Neural cell (in vitro differentiated cells): ENCODE measurements around the gene PTPRA. TPM values are rescaled to one million over a fixed set of nuclear protein-coding genes. Genes with fewer than 3 reads are reported as not detected.

ENCODE experiments used
- H2AFZ ChIP-seq: fragments of 200-600, 300-800 bp; sonication (generic), shearing (Covaris generic); 2 replicates; pipeline ENCODE4 v1.6.0; 2014; ENCODE audit warnings: low read depth, mild to moderate bottlenecking, antibody characterized with exemption, low read length, moderate library complexity
- H3F3A ChIP-seq: fragments of 200-600 bp; shearing (Covaris generic); 2 replicates; pipeline ENCODE4 v1.6.1; 2016; ENCODE audit warnings: mild to moderate bottlenecking, moderate library complexity, mixed read lengths, antibody characterized with exemption, low read length; ENCODE audit not compliant: insufficient read depth, poor library complexity, severe bottlenecking
- H3K27ac ChIP-seq: fragments of 200-600, 300-800 bp; sonication (generic), shearing (Covaris generic); 2 replicates; pipeline ENCODE4 v1.5.1; 2014; ENCODE audit warnings: mild to moderate bottlenecking, low read length, moderate library complexity
- H3K27me3 ChIP-seq: fragments of 300-800, 200-600 bp; sonication (generic), shearing (Covaris generic); 2 replicates; pipeline ENCODE4 v1.6.0; 2014; ENCODE audit warnings: mild to moderate bottlenecking, low read depth, low read length, moderate library complexity; ENCODE audit not compliant: insufficient read depth
- H3K36me3 ChIP-seq: fragments of 300-800, 200-600 bp; sonication (generic), shearing (Covaris generic); 2 replicates; pipeline ENCODE4 v1.5.1; 2014; ENCODE audit warnings: mild to moderate bottlenecking, antibody characterized with exemption, low read length, moderate library complexity; ENCODE audit not compliant: insufficient read depth
- H3K4me2 ChIP-seq: fragments of 300-800, 200-600 bp; sonication (generic), shearing (Covaris generic); 2 replicates; pipeline ENCODE4 v1.6.0; 2014; ENCODE audit warnings: mild to moderate bottlenecking, low read length
- H3K4me3 ChIP-seq: fragments of 300-800, 200-600 bp; sonication (generic), shearing (Covaris generic); 2 replicates; pipeline ENCODE4 v1.5.1; 2014; ENCODE audit warnings: mild to moderate bottlenecking, low read length, moderate library complexity
- H3K79me2 ChIP-seq: fragments of 200-600 bp; shearing (Covaris generic); replicated peaks from 2 replicates; pipeline ENCODE4 v1.6.0; 2014; ENCODE audit warnings: mild to moderate bottlenecking, low read length, moderate library complexity; ENCODE audit not compliant: insufficient read depth
- H3K9ac ChIP-seq: fragments of 300-800, 200-600 bp; sonication (generic), shearing (Covaris generic); 2 replicates; pipeline ENCODE4 v1.6.1; 2016; ENCODE audit warnings: mild to moderate bottlenecking, low read length, mixed read lengths
- H3K9me2 ChIP-seq: fragments of 200-600 bp; shearing (Covaris generic); 2 replicates; pipeline ENCODE4 v1.6.1; 2016; ENCODE audit warnings: mild to moderate bottlenecking, low read length, mixed read lengths; ENCODE audit not compliant: insufficient read depth
- H3K9me3 ChIP-seq: fragments of 200-600, 300-800 bp; sonication (generic), shearing (Covaris generic); 2 replicates; pipeline ENCODE4 v1.6.1; 2016; ENCODE audit warnings: mild to moderate bottlenecking, mixed run types, low read length, moderate library complexity, mixed read lengths
- H4K20me1 ChIP-seq: fragments of 200-600 bp; shearing (Covaris generic); 2 replicates; pipeline ENCODE4 v1.6.1; 2016; ENCODE audit warnings: mild to moderate bottlenecking, mixed run types; ENCODE audit not compliant: insufficient read depth
- CTCF ChIP-seq: fragments of 450-650 bp; IDR thresholded peaks from 2 replicates; pipeline ENCODE4 v1.5.1; 2014; ENCODE audit warnings: antibody characterized with exemption, mild to moderate bottlenecking, moderate library complexity; ENCODE audit not compliant: poor library complexity, severe bottlenecking
- EP300 ChIP-seq: fragments of 450-650 bp; conservative IDR thresholded peaks from 2 replicates; pipeline ENCODE4 v1.6.1; 2014; ENCODE audit warnings: antibody characterized with exemption, mild to moderate bottlenecking, moderate library complexity; ENCODE audit not compliant: poor library complexity, severe bottlenecking
- EZH2 ChIP-seq: fragments of 200-600, 300-800 bp; shearing (Covaris generic), sonication (generic); IDR thresholded peaks from 2 replicates; pipeline ENCODE4 v1.6.1; 2014; ENCODE audit warnings: antibody characterized with exemption, low read length, borderline replicate concordance, mild to moderate bottlenecking; ENCODE audit not compliant: insufficient read depth, poor library complexity, severe bottlenecking
- MXI1 ChIP-seq: fragments of 450-650 bp; conservative IDR thresholded peaks from 2 replicates; pipeline ENCODE4 v1.6.1; 2014; ENCODE audit warnings: antibody characterized with exemption, mild to moderate bottlenecking; ENCODE audit not compliant: poor library complexity, severe bottlenecking
- POLR2AphosphoS5 ChIP-seq: IDR thresholded peaks from 2 replicates; pipeline ENCODE4 v1.6.1; 2012
- RAD21 ChIP-seq: fragments of 450-650 bp; conservative IDR thresholded peaks from 2 replicates; pipeline ENCODE4 v1.6.1; 2014; ENCODE audit warnings: antibody characterized with exemption, mild to moderate bottlenecking, moderate library complexity
- REST ChIP-seq: IDR thresholded peaks from 2 replicates; pipeline ENCODE4 v1.6.1; 2012; ENCODE audit warnings: borderline replicate concordance
- SMC3 ChIP-seq: fragments of 450-650 bp; conservative IDR thresholded peaks from 2 replicates; pipeline ENCODE4 v1.6.1; 2014; ENCODE audit warnings: antibody characterized with exemption, mild to moderate bottlenecking, moderate library complexity; ENCODE audit not compliant: poor library complexity
- TAF1 ChIP-seq: IDR thresholded peaks from 2 replicates; pipeline ENCODE4 v1.6.1; 2012; ENCODE audit warnings: low read depth
- polyA plus RNA-seq: library from polyadenylated mRNA; depleted of rRNA; stranded (reverse); fragments of >200 nt; gene quantifications from 2 replicates; pipeline ENCODE4 v1.2.3, GENCODE V29; 2014

PTPRA gene
- polyA plus RNA-seq, 1 donor from 2014 or later = 68.2 TPM

DNA sequence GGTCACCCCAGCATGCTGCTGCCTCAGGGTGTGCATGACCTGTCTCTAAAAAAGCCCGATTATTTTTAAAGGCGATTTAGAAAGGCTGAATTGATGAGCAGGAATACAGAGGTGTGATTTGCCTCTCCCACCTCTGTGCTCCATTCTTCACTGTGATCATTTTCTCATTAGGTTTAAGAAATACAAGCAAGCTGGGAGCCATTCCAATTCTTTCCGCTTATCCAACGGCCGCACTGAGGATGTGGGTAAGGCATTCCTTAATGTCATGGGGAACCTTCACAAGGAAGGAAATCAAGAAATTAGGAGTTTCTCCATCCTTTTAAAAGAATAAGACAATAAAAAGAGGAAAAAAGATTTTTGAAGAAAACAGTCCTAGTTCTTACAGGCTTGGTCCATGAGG is 114.6 kb downstream of the PTPRA start:
- no peaks in the 10 kb centered on the region for H3K36me3 ChIP-seq
- no peaks in the 10 kb centered on the region for H3F3A ChIP-seq
- H4K20me1 ChIP-seq = no peaks in the 10 kb centered on the region
- no peak overlapping the region for H3K27ac ChIP-seq
- TF ChIP-seq TAF1 (no peak), REST (no peak), POLR2AphosphoS5 (no peak), CTCF (no peak), EZH2 (no peak), EP300 (no peak), SMC3 (no peak), RAD21 (no peak), MXI1 (no peak)
- H3K9ac ChIP-seq = no peak overlapping the region
- H3K4me2 ChIP-seq = no peak overlapping the region
- no peak overlapping the region for H3K4me3 ChIP-seq
- no peaks in the 10 kb centered on the region for H3K9me2 ChIP-seq
- H2AFZ ChIP-seq = no peak overlapping the region
- H3K9me3 ChIP-seq = no peaks in the 10 kb centered on the region
- H3K27me3 ChIP-seq = no peaks in the 10 kb centered on the region
- no peaks in the 10 kb centered on the region for H3K79me2 ChIP-seq

GRCh38 chr20:2991532-2991931 is 118.3 kb downstream of the PTPRA start:
- Histone ChIP-seq H3K27ac (no peak overlapping the region), H3K36me3 (no peaks in the 10 kb centered on the region), H3F3A (no peaks in the 10 kb centered on the region), H2AFZ (no peak overlapping the region), H3K79me2 (no peaks in the 10 kb centered on the region), H3K4me3 (no peak overlapping the region), H4K20me1 (no peaks in the 10 kb centered on the region), H3K9me2 (no peaks in the 10 kb centered on the region), H3K9ac (no peak overlapping the region), H3K9me3 (no peaks in the 10 kb centered on the region), H3K4me2 (no peak overlapping the region), H3K27me3 (no peaks in the 10 kb centered on the region)
- TF ChIP-seq REST (no peak), MXI1 (no peak), RAD21 (no peak)
